ENCODE data around the gene EMB. TPM values are rescaled to one million over a fixed set of nuclear protein-coding genes. Genes with fewer than 3 reads are reported as not detected.
"Not testable (repeated sequence)": the region's sequence is repeated elsewhere in the genome, so short reads cannot be mapped to it uniquely, and the experiment has no call there.

Gene EMB
- total and polyA plus RNA-seq, 2 of the 8 experiments (the other 6 are each of a cell fraction or from before 2014, with no cell fraction given) = 29.3 to 48.4 TPM

- H2BK5ac ChIP-seq (ENCODE audit: low read depth, low read length); H2BK15ac ChIP-seq (ENCODE audit: low read length); H2AK5ac ChIP-seq (ENCODE audit: low read depth, low read length); H2BK20ac ChIP-seq (ENCODE audit: low read length); H3K56ac ChIP-seq (replicated peaks; ENCODE audit: insufficient read length, low read depth, low read length); H3K23ac ChIP-seq (ENCODE audit: insufficient read length); H2BK12ac ChIP-seq (ENCODE audit: low read depth, low read length); H3K79me2 ChIP-seq (ENCODE audit: control insufficient read depth in 1 of 2, insufficient read depth in 2 of 2, low read length in 2 of 2); H3K23me2 ChIP-seq (ENCODE audit: low read depth, low read length); H4K91ac ChIP-seq (replicated peaks; ENCODE audit: insufficient read length, low read length); H3K4ac ChIP-seq (replicated peaks; ENCODE audit: insufficient read length, low read depth, low read length); H3K27me3 ChIP-seq (replicated peaks in 1 of 4; ENCODE audit: control insufficient read depth in 3 of 4, extremely low read depth in 1 of 4, insufficient read depth in 3 of 4, low read length in 3 of 4); H3K9ac ChIP-seq (replicated peaks in 1 of 4; ENCODE audit: extremely low read depth in 1 of 4, low read depth in 3 of 4, low read length in 3 of 4); H3K4me3 ChIP-seq (ENCODE audit: extremely low read depth in 1 of 4, insufficient read depth in 2 of 4, low read depth in 3 of 4, low read length in 4 of 4); H3K36me3 ChIP-seq (ENCODE audit: control insufficient read depth in 2 of 4, insufficient read depth in 4 of 4, low read length in 3 of 4); H3K4me2 ChIP-seq (ENCODE audit: insufficient read depth in 1 of 2, low read depth in 2 of 2, low read length in 2 of 2); H2AFZ ChIP-seq (ENCODE audit: low read length); H3K27ac ChIP-seq (ENCODE audit: low read depth, low read length); H3K18ac ChIP-seq (ENCODE audit: extremely low read depth, low read length); FAIRE-seq; H4K20me1 ChIP-seq (replicated peaks in 1 of 2; ENCODE audit: control insufficient read depth in 1 of 2, insufficient read depth in 2 of 2, low read length in 2 of 2); H3K79me1 ChIP-seq (ENCODE audit: low read depth, low read length); H3K14ac ChIP-seq (ENCODE audit: insufficient read length); H4K5ac ChIP-seq (ENCODE audit: insufficient read length, low read depth, low read length); H4K8ac ChIP-seq (ENCODE audit: extremely low read depth, insufficient read depth, low read length); H2BK120ac ChIP-seq (replicated peaks; ENCODE audit: low read depth, low read length); POLR2A ChIA-PET (ENCODE audit: partially characterized antibody); CTCF ChIA-PET (ENCODE audit: partially characterized antibody); DNase-seq (ENCODE audit: low read depth in 1 of 2, low spot score in 2 of 2); H3K4me1 ChIP-seq (replicated peaks in 1 of 4; ENCODE audit: control insufficient read depth in 3 of 4, insufficient read depth in 4 of 4, low read length in 3 of 4): not testable (repeated sequence)
- WGBS, 2 experiments (ENCODE audit: extremely low coverage in 1 of 2, insufficient coverage in 1 of 2, insufficient read length in 1 of 2, insufficient replicate concordance in 2 of 2, low coverage in 1 of 2, low lambda C conversion rate in 2 of 2, missing lambda C conversion rate in 1 of 2) = 92% methylated on average over 8 of the region's 10 CpGs; no CpG with 5 or more reads in 1 of the 2 experiments
- peaks cover 2 to 15% of the 10 kb centered on the region in 2 experiments; a peak in 2 of 4 replicates for H3K9me3 ChIP-seq (ENCODE audit: insufficient read depth in 2 of 2, low read depth in 1 of 2, low read length in 1 of 2)
Measured at GRCh38 chr5:50489491-50489890, 48.4 kb upstream of the EMB start.

GRCh38 chr5:50478790-50479189 lies 37.7 kb upstream of the EMB start:
- H3K18ac ChIP-seq (ENCODE audit: extremely low read depth, low read length); H2BK15ac ChIP-seq (ENCODE audit: low read length); H3K14ac ChIP-seq (ENCODE audit: insufficient read length); H3K27ac ChIP-seq (ENCODE audit: low read depth, low read length); DNase-seq (ENCODE audit: low read depth in 1 of 2, low spot score in 2 of 2); H3K4me3 ChIP-seq (ENCODE audit: extremely low read depth in 1 of 4, insufficient read depth in 2 of 4, low read depth in 3 of 4, low read length in 4 of 4); H3K27me3 ChIP-seq (replicated peaks in 1 of 4; ENCODE audit: control insufficient read depth in 3 of 4, extremely low read depth in 1 of 4, insufficient read depth in 3 of 4, low read length in 3 of 4); H3K9me3 ChIP-seq (ENCODE audit: insufficient read depth in 2 of 2, low read depth in 1 of 2, low read length in 1 of 2); H4K91ac ChIP-seq (replicated peaks; ENCODE audit: insufficient read length, low read length); POLR2A ChIA-PET (ENCODE audit: partially characterized antibody); H3K4me2 ChIP-seq (ENCODE audit: insufficient read depth in 1 of 2, low read depth in 2 of 2, low read length in 2 of 2); H3K36me3 ChIP-seq (ENCODE audit: control insufficient read depth in 2 of 4, insufficient read depth in 4 of 4, low read length in 3 of 4); H4K8ac ChIP-seq (ENCODE audit: extremely low read depth, insufficient read depth, low read length); H4K20me1 ChIP-seq (replicated peaks in 1 of 2; ENCODE audit: control insufficient read depth in 1 of 2, insufficient read depth in 2 of 2, low read length in 2 of 2); H3K79me1 ChIP-seq (ENCODE audit: low read depth, low read length); H2BK20ac ChIP-seq (ENCODE audit: low read length); H2AK5ac ChIP-seq (ENCODE audit: low read depth, low read length); H2BK12ac ChIP-seq (ENCODE audit: low read depth, low read length); H3K79me2 ChIP-seq (ENCODE audit: control insufficient read depth in 1 of 2, insufficient read depth in 2 of 2, low read length in 2 of 2); H3K4ac ChIP-seq (replicated peaks; ENCODE audit: insufficient read length, low read depth, low read length); H3K23ac ChIP-seq (ENCODE audit: insufficient read length); H3K9ac ChIP-seq (replicated peaks in 1 of 4; ENCODE audit: extremely low read depth in 1 of 4, low read depth in 3 of 4, low read length in 3 of 4); H4K5ac ChIP-seq (ENCODE audit: insufficient read length, low read depth, low read length); H2BK120ac ChIP-seq (replicated peaks; ENCODE audit: low read depth, low read length); H3K56ac ChIP-seq (replicated peaks; ENCODE audit: insufficient read length, low read depth, low read length); H3K23me2 ChIP-seq (ENCODE audit: low read depth, low read length); H3K4me1 ChIP-seq (replicated peaks in 1 of 4; ENCODE audit: control insufficient read depth in 3 of 4, insufficient read depth in 4 of 4, low read length in 3 of 4); CTCF ChIA-PET (ENCODE audit: partially characterized antibody); H2BK5ac ChIP-seq (ENCODE audit: low read depth, low read length): not testable (repeated sequence)
- 87% methylated on average over 2 of the region's 2 CpGs; no CpG with 5 or more reads in 1 of the 2 experiments for WGBS, 2 experiments (ENCODE audit: extremely low coverage in 1 of 2, insufficient coverage in 1 of 2, insufficient read length in 1 of 2, insufficient replicate concordance in 2 of 2, low coverage in 1 of 2, low lambda C conversion rate in 2 of 2, missing lambda C conversion rate in 1 of 2)
- FAIRE-seq = peak; percentile 84
- H2AFZ ChIP-seq (ENCODE audit: low read length) = peak overlapping the region; percentile 62; the same call in 1 of the 2 replicates

All from H1 (cell line).